ENCODE measurements around the gene METTL17. TPM values are rescaled to one million over a fixed set of nuclear protein-coding genes. Genes with fewer than 3 reads are reported as not detected.
A peak's percentile ranks its signal among the peaks of the same experiment; 100 is the strongest.

The METTL17 gene
- total and polyA plus RNA-seq, 10 donors, result 58.9 to 119 (median 77.6) TPM

DNA sequence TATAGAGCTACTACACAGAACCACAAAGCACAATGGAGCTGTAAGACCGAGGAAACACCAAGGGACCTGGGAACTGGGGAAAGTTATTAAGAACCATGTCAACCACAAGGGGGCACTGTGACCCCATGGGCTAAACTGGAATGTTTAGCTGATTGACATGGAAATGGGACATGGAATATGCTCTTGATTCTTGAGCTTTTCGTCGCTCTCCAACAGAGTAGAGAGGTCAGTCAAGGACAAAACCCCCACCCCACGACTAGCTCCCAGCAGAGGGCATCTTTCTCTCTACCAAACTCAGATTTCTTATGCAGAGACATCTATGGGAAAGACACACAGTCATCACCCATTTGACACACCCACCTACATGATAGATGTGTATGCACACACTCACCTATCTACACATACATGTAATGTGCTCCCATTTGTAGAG is 25.0 kb downstream of the METTL17 start:
- Histone ChIP-seq H3K9me3 (no peaks in the 10 kb centered on the region), H3K4me1 (peaks cover 9 to 53% (median 34%) of the 10 kb centered on the region in 6 donors), H3K4me3 (no peak overlapping the region), H3K27me3 (replicated peaks in 1 of 7) (peaks cover 0 to 17% (median 0%) of the 10 kb centered on the region in 7 donors), H3K27ac (peak overlapping the region in 3 of 8 donors; percentile 19 to 35 (median 19)), H3K36me3 (peaks cover 0 to 38% (median 18%) of the 10 kb centered on the region in 6 donors)
- DNase-seq, result peak; percentile 87
- WGBS, 5 donors, result 0 to 1% (median 0%) methylated on average over 4 of the region's 4 CpGs
- intact Hi-C loops (cut with DNase I; ENCODE audit: low total_unique reads), result loop anchor here (5.0 kb wide), 1 partner anchor 78 kb away; no protein-coding TSS in a partner anchor
- TF ChIP-seq POLR2AphosphoS5 (IDR thresholded peaks at IDR 0.05) (peak in 1 of 3 donors; percentile 39), POLR2A (IDR thresholded peaks at IDR 0.05) (no peak)
- TF ChIP-seq, protein P1, sequence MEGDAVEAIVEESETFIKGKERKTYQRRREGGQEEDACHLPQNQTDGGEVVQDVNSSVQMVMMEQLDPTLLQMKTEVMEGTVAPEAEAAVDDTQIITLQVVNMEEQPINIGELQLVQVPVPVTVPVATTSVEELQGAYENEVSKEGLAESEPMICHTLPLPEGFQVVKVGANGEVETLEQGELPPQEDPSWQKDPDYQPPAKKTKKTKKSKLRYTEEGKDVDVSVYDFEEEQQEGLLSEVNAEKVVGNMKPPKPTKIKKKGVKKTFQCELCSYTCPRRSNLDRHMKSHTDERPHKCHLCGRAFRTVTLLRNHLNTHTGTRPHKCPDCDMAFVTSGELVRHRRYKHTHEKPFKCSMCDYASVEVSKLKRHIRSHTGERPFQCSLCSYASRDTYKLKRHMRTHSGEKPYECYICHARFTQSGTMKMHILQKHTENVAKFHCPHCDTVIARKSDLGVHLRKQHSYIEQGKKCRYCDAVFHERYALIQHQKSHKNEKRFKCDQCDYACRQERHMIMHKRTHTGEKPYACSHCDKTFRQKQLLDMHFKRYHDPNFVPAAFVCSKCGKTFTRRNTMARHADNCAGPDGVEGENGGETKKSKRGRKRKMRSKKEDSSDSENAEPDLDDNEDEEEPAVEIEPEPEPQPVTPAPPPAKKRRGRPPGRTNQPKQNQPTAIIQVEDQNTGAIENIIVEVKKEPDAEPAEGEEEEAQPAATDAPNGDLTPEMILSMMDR (IDR thresholded peaks at IDR 0.05 in 8 of 11, conservative IDR thresholded peaks at IDR 0.05 in 3 of 11), result peak; percentile 73 to 95 (median 89)

DNA sequence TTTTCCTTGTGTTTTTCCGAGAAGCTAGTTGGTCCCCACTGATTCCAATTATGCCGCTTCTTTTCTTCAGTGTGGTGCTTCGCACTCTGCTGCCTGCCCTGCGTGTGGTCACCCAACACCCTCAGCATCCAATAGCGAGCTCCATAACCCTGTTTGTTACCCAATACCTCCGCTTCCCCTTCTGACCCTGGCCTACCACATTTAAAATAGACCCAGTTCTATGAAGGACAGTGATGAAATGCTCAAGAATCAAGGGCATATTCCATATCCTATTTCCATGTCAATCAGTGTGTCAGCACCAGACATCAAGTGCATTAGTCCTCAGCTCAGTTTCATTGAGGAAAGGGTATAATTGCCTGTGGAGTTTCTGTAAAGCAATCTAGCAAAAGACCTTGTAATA is 25.5 kb downstream of the METTL17 start:
- H3K36me3 ChIP-seq, result peaks cover 0 to 43% (median 18%) of the 10 kb centered on the region in 6 donors
- peak overlapping the region in 5 of 8 donors; percentile 19 to 35 (median 19) for H3K27ac ChIP-seq
- no peaks in the 10 kb centered on the region for H3K9me3 ChIP-seq
- WGBS, 5 donors, result 45 to 77% (median 47%) methylated on average over 6 of the region's 6 CpGs
- H3K27me3 ChIP-seq (replicated peaks in 1 of 7), result peaks cover 0 to 17% (median 0%) of the 10 kb centered on the region in 7 donors
- peak in 1 of 3 donors; percentile 14 for TF ChIP-seq POLR2AphosphoS5 (IDR thresholded peaks at IDR 0.05)
- TF ChIP-seq POLR2A (IDR thresholded peaks at IDR 0.05), result no peak
- TF ChIP-seq, protein P1 (IDR thresholded peaks at IDR 0.05 in 8 of 11, conservative IDR thresholded peaks at IDR 0.05 in 3 of 11), result no peak
- intact Hi-C loops (cut with DNase I; ENCODE audit: low total_unique reads), result loop anchor here (5.0 kb wide), 1 partner anchor 77 kb away; no protein-coding TSS in a partner anchor
- H3K4me1 ChIP-seq, result peaks cover 9 to 56% (median 36%) of the 10 kb centered on the region in 6 donors
- no peak for DNase-seq
- no peak overlapping the region for H3K4me3 ChIP-seq

DNA sequence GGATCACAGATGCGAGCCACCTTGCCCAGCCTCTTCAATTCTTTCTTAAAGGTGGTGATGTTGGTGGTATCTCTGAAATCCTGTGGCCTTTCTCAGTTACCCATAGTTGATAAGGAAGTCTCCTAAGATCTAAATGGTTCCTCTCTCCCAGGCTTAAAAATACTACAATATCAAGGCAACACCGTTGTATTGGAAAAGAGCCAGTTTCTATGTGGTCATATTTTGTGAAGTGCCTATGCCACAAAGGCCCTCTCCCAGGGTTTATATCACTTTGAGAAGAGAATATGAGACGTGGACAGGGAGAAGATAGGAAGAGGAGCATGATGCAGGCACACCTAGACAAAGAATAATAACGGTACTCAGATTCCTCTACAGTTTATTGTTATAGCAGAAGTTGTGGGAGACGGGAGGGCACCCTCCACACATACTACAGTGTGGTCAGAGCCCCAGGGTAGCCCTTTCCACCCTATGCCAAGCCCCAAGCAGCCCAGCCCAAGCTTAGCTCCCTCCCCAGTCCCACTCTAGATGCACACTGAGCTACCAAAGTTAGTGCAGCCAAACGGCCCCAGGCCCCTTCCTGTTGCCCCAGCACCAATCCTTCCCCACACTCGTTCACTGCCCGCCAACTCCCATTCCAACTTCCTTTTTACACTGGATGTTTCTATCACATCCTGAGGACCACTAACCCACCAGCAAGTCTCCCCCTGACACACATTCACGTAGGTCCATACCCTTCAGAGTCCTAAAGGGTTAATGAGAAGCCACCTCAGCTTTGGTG is 26.8 kb downstream of the METTL17 start:
- Histone ChIP-seq H3K27me3 (replicated peaks in 1 of 7) (peaks cover 0 to 17% (median 0%) of the 10 kb centered on the region in 7 donors), H3K4me1 (peaks cover 9 to 68% (median 48%) of the 10 kb centered on the region in 6 donors), H3K9me3 (no peaks in the 10 kb centered on the region), H3K27ac (peak overlapping the region in 1 of 8 donors; percentile 28), H3K36me3 (peaks cover 0 to 56% (median 23%) of the 10 kb centered on the region in 6 donors), H3K4me3 (no peak overlapping the region)
- TF ChIP-seq POLR2A (IDR thresholded peaks at IDR 0.05), result no peak
- no peak for TF ChIP-seq POLR2AphosphoS5 (IDR thresholded peaks at IDR 0.05)
- TF ChIP-seq, protein P1 (IDR thresholded peaks at IDR 0.05 in 8 of 11, conservative IDR thresholded peaks at IDR 0.05 in 3 of 11), result no peak
- no peak for DNase-seq
- WGBS, 5 donors, result 41 to 61% (median 52%) methylated on average over 9 of the region's 9 CpGs
- intact Hi-C loops (cut with DNase I; ENCODE audit: low total_unique reads), result loop anchor here (5.0 kb wide), 1 partner anchor 76 kb away; no protein-coding TSS in a partner anchor
